DOHH2 (cell line): ENCODE measurements around the gene ETV4.

Source experiments
- H3F3A ChIP-seq: fragments of 200-600 bp; sonication (generic), shearing (Covaris generic); 2 replicates; pipeline ENCODE4 v1.6.0; 2016; ENCODE audit warnings: antibody characterized with exemption, mild to moderate bottlenecking; ENCODE audit not compliant: control insufficient read depth, insufficient read depth
- H3K27ac ChIP-seq: fragments of 200-600 bp; sonication (generic); 2 replicates; pipeline ENCODE4 v1.5.1; 2014; ENCODE audit warnings: low read depth, mild to moderate bottlenecking, low read length, moderate library complexity
- H3K27me3 ChIP-seq: fragments of 200-600 bp; sonication (generic); 2 replicates; pipeline ENCODE4 v1.6.1; 2014; ENCODE audit warnings: mild to moderate bottlenecking, low read length, mixed read lengths; ENCODE audit not compliant: control insufficient read depth
- H3K36me3 ChIP-seq: fragments of 200-600 bp; sonication (generic); 2 replicates; pipeline ENCODE4 v1.6.1; 2014; ENCODE audit warnings: mild to moderate bottlenecking, low read length, moderate library complexity, mixed read lengths; ENCODE audit not compliant: control insufficient read depth
- H3K4me1 ChIP-seq: fragments of 200-600 bp; sonication (generic); 2 replicates; pipeline ENCODE4 v1.6.1; 2014; ENCODE audit warnings: mild to moderate bottlenecking, low read length, mixed read lengths; ENCODE audit not compliant: control insufficient read depth
- H3K4me2 ChIP-seq: fragments of 200-600 bp; sonication (generic); 2 replicates; pipeline ENCODE4 v1.6.0; 2014; ENCODE audit warnings: mild to moderate bottlenecking, low read length, moderate library complexity
- H3K4me3 ChIP-seq: fragments of 200-600 bp; sonication (generic); 2 replicates; pipeline ENCODE4 v1.5.1; 2014; ENCODE audit warnings: mild to moderate bottlenecking, low read length, mixed read lengths
- H3K79me2 ChIP-seq: fragments of 200-600 bp; sonication (generic); 2 replicates; pipeline ENCODE4 v1.6.1; 2014; ENCODE audit warnings: mild to moderate bottlenecking, low read length, mixed read lengths; ENCODE audit not compliant: control insufficient read depth
- H3K9me2 ChIP-seq: fragments of 200-600 bp; sonication (generic); replicated peaks from 2 replicates; pipeline ENCODE4 v1.6.1; 2014; ENCODE audit warnings: mild to moderate bottlenecking, low read length, mixed read lengths; ENCODE audit not compliant: control insufficient read depth
- H3K9me3 ChIP-seq: fragments of 200-600 bp; sonication (generic); 2 replicates; pipeline ENCODE4 v1.6.1; 2014; ENCODE audit warnings: antibody characterized with exemption, low read length, mixed read lengths; ENCODE audit not compliant: control insufficient read depth, insufficient read depth
- H4K20me1 ChIP-seq: fragments of 200-600 bp; sonication (generic); 2 replicates; pipeline ENCODE4 v1.6.0; 2014; ENCODE audit warnings: low read depth, mild to moderate bottlenecking, antibody characterized with exemption, low read length, moderate library complexity; ENCODE audit not compliant: control insufficient read depth, insufficient read depth
- CTCF ChIP-seq: fragments of 200-600 bp; sonication (generic); IDR thresholded peaks from one replicate; pipeline ENCODE4 v1.5.1; 2014; ENCODE audit warnings: antibody characterized with exemption, mild to moderate bottlenecking, low read depth, low read length; ENCODE audit not compliant: poor library complexity, severe bottlenecking
- EZH2phosphoT487 ChIP-seq: fragments of 200-600 bp; sonication (generic); IDR thresholded peaks from 2 replicates; pipeline ENCODE4 v1.6.1; 2017; ENCODE audit warnings: borderline replicate concordance, mild to moderate bottlenecking, antibody characterized with exemption, low read length, moderate library complexity, mixed read lengths

Gene ETV4

DNA sequence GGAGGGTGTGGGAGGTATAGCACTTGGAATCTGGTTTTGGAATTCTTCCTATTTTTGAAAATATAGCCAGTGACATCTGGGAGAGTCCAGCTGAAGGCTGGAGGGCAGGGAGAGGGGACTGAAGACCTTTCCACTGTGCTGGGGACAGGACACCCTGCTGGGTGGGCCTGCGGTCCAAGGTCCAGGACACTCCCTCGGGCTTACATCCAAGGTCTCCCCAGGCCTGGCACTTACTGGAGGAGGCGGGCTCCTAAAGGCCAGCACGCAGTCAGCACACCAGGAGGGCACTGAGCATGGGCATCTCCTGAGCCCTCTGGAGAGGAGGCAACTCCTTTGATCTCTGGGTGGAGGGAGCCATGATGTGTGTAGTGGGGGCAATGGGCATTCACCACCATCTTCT is 35.5 kb upstream of the ETV4 start:
- Histone ChIP-seq H3K27ac (no peak overlapping the region), H3K79me2 (no peaks in the 10 kb centered on the region), H3K27me3 (peaks cover 9% of the 10 kb centered on the region), H3K9me3 (no peaks in the 10 kb centered on the region), H3K4me3 (no peak overlapping the region), H3K36me3 (no peaks in the 10 kb centered on the region), H4K20me1 (no peaks in the 10 kb centered on the region), H3F3A (no peaks in the 10 kb centered on the region), H3K4me1 (peaks cover 10% of the 10 kb centered on the region), H3K9me2 (no peaks in the 10 kb centered on the region), H3K4me2 (no peak overlapping the region)
- TF ChIP-seq CTCF, result no peak
- no peak for TF ChIP-seq EZH2phosphoT487

GRCh38 chr17:43581130-43581529 is 35.0 kb upstream of the ETV4 start:
- no peaks in the 10 kb centered on the region for H3K79me2 ChIP-seq
- peaks cover 9% of the 10 kb centered on the region for H3K27me3 ChIP-seq
- no peaks in the 10 kb centered on the region for H3K36me3 ChIP-seq
- H3K4me3 ChIP-seq, result no peak overlapping the region
- TF ChIP-seq CTCF (no peak), EZH2phosphoT487 (no peak)
- no peaks in the 10 kb centered on the region for H4K20me1 ChIP-seq
- H3K9me2 ChIP-seq, result no peaks in the 10 kb centered on the region
- no peak overlapping the region for H3K4me2 ChIP-seq
- H3F3A ChIP-seq, result no peaks in the 10 kb centered on the region
- no peaks in the 10 kb centered on the region for H3K9me3 ChIP-seq
- H3K4me1 ChIP-seq, result peaks cover 10% of the 10 kb centered on the region
- no peak overlapping the region for H3K27ac ChIP-seq

DNA sequence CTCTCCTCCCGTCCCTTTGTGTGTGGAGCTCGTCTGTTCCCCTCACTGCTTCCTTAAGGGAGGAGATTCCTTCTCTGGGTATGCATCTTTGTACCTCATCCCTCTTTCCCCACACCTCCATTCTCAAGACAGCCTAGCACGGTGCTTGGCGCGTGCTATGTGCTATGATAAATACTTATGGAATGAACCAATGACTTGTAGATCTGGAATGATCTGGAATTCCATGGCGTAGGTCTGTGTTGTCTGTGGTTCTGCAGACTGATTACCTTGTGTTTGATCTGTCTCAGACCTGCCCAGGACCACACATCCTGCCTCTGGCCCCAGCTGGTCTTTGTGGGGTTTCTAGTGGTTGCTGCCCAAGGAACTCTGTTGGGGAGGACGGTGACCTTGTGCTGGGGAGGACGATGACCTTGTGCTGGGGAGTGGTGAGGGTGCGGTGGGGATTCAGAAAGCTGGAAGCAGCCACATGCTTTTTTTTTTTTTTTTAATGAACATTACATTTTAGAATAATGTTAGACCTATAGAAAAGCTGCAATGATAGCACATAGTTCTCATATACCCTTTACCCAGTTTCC is 33.5 kb upstream of the ETV4 start:
- H3K36me3 ChIP-seq, result no peaks in the 10 kb centered on the region
- H3K4me2 ChIP-seq, result no peak overlapping the region
- H3K4me3 ChIP-seq, result no peak overlapping the region
- no peaks in the 10 kb centered on the region for H4K20me1 ChIP-seq
- H3K79me2 ChIP-seq, result no peaks in the 10 kb centered on the region
- H3K4me1 ChIP-seq, result peaks cover 10% of the 10 kb centered on the region
- H3K9me2 ChIP-seq, result no peaks in the 10 kb centered on the region
- no peaks in the 10 kb centered on the region for H3K9me3 ChIP-seq
- H3K27ac ChIP-seq, result no peak overlapping the region
- TF ChIP-seq EZH2phosphoT487 (no peak), CTCF (no peak)
- H3F3A ChIP-seq, result no peaks in the 10 kb centered on the region
- H3K27me3 ChIP-seq, result peaks cover 12% of the 10 kb centered on the region
